Smooth muscle cell (in vitro differentiated cells): ENCODE measurements around the gene PGC. TPM values are rescaled to one million over a fixed set of nuclear protein-coding genes. Genes with fewer than 3 reads are reported as not detected.

ENCODE experiments used
- DNase-seq: peaks from one replicate; lab custom pipeline; 2025; ENCODE audit not compliant: unreplicated experiment; lab: John Stamatoyannopoulos, UW
- H2AFZ ChIP-seq: fragments of 200-600 bp; sonication (generic); 2 replicates; pipeline ENCODE4 v1.6.0; 2016; ENCODE audit warnings: antibody characterized with exemption, low read depth, mild to moderate bottlenecking
- H3F3A ChIP-seq: fragments of 200-600 bp; sonication (generic); 2 replicates; pipeline ENCODE4 v1.6.0; 2017; ENCODE audit warnings: antibody characterized with exemption, low read depth
- H3K27ac ChIP-seq: fragments of 200-600 bp; sonication (generic); 2 replicates; pipeline ENCODE4 v1.5.1; 2016; ENCODE audit warnings: low read depth, mild to moderate bottlenecking
- H3K27me3 ChIP-seq: fragments of 200-600 bp; sonication (generic); 2 replicates; pipeline ENCODE4 v1.6.1; 2016; ENCODE audit warnings: low read depth, mild to moderate bottlenecking
- H3K36me3 ChIP-seq: fragments of 200-600 bp; sonication (generic); 2 replicates; pipeline ENCODE4 v1.5.1; 2016; ENCODE audit warnings: low read depth
- H3K4me1 ChIP-seq: fragments of 200-600 bp; sonication (generic); 2 replicates; pipeline ENCODE4 v1.5.1; 2016; ENCODE audit warnings: low read depth
- H3K4me2 ChIP-seq: fragments of 200-600 bp; sonication (generic); 2 replicates; pipeline ENCODE4 v1.6.0; 2016; ENCODE audit warnings: mild to moderate bottlenecking
- H3K4me3 ChIP-seq: fragments of 200-600 bp; sonication (generic); 2 replicates; pipeline ENCODE4 v1.5.1; 2016; ENCODE audit warnings: mild to moderate bottlenecking
- H3K79me2 ChIP-seq: fragments of 200-600 bp; sonication (generic); 2 replicates; pipeline ENCODE4 v1.6.0; 2016; ENCODE audit warnings: low read depth, mild to moderate bottlenecking
- H3K9ac ChIP-seq: fragments of 200-600 bp; sonication (generic); 2 replicates; pipeline ENCODE4 v1.6.0; 2016; ENCODE audit warnings: low read depth
- H3K9me3 ChIP-seq: fragments of 200-600 bp; sonication (generic); replicated peaks from 2 replicates; pipeline ENCODE4 v1.5.1; 2016; ENCODE audit warnings: low read depth
- H4K20me1 ChIP-seq: fragments of 200-600 bp; sonication (generic); 2 replicates; pipeline ENCODE4 v1.6.0; 2016; ENCODE audit warnings: low read depth
- CTCF ChIP-seq: fragments of 200-600 bp; sonication (generic); IDR thresholded peaks from 2 replicates; pipeline ENCODE4 v1.5.1; 2017; ENCODE audit warnings: borderline replicate concordance, mild to moderate bottlenecking, antibody characterized with exemption; ENCODE audit not compliant: insufficient read depth, poor library complexity, severe bottlenecking
- WGBS: methylation state at CpG from one replicate; pipeline ENCODE4 v1.1.7; 2016; ENCODE audit warnings: low lambda C conversion rate; 5-methylcytosine and 5-hydroxymethylcytosine counted together
- polyA plus RNA-seq: library from polyadenylated mRNA; unstranded; fragments of >200 nt; fragmentation: Nextera tagmentation; extraction: Ambion mirVana; gene quantifications from 2 replicates; pipeline ENCODE4 v1.2.1, GENCODE V29; 2016
- total RNA-seq: library from RNA; depleted of rRNA; stranded (reverse); fragments of >200 nt; gene quantifications from 2 replicates; pipeline ENCODE4 v1.2.3, GENCODE V29; 2014

Gene PGC
- total and polyA plus RNA-seq, 2 experiments from 2014 or later: not detected

DNA sequence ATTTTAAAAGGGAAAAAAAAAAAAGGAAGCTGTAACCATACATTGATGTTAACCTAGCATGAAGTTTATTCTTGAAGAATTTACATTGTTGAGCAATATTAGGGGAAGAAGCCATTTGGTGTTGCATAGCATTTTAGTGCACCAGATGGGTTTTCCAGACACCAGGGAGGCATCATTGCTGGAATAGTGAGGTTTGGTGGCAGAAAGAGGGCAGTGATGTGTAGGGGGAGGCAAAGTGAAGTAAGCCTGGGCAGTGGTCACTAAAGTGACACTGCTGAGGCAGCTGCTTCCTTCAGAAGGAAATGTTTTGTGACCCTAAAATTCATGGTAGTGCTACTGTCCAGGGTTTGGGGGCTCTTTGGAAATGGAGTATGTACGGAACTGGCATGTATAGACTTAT is 42.8 kb upstream of the PGC start:
- no peak overlapping the region for H3K27ac ChIP-seq
- 100% methylated on average over 1 of the region's 1 CpG for WGBS

DNA sequence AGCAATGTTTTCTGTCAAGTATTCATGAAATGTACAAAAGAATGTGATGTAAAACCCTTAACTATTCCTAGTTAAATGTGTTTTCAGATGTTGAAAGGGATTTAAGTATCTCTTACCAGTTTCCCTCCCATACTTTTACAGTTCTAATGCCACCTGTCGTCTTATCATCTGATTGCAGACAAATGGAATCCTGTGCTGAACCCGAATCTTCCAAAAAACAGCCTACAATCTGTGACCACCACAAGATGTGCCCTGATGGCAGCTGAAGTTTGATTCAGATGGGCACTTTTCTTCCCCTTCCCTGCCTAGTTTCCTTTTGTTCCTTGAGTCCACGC is 42.2 kb upstream of the PGC start:
- Histone ChIP-seq H4K20me1 (no peaks in the 10 kb centered on the region), H3K27me3 (no peaks in the 10 kb centered on the region), H3K27ac (no peak overlapping the region), H3K4me3 (no peak overlapping the region), H2AFZ (no peak overlapping the region), H3F3A (peaks cover 21% of the 10 kb centered on the region), H3K79me2 (peaks cover 16% of the 10 kb centered on the region), H3K4me1 (peaks cover 7% of the 10 kb centered on the region), H3K36me3 (peaks cover 5% of the 10 kb centered on the region), H3K9me3 (no peaks in the 10 kb centered on the region), H3K4me2 (no peak overlapping the region), H3K9ac (no peak overlapping the region)
- 96% methylated on average over 3 of the region's 3 CpGs for WGBS
- TF ChIP-seq CTCF: no peak
- DNase-seq: no peak

More for the DNA sequence above, 42.8 kb upstream of the PGC start:
- H3K4me2 ChIP-seq: no peak overlapping the region
- H2AFZ ChIP-seq: no peak overlapping the region
- H4K20me1 ChIP-seq: no peaks in the 10 kb centered on the region
- H3K79me2 ChIP-seq: peaks cover 16% of the 10 kb centered on the region
- no peak for TF ChIP-seq CTCF
- peaks cover 21% of the 10 kb centered on the region for H3F3A ChIP-seq
- H3K4me1 ChIP-seq: peaks cover 7% of the 10 kb centered on the region
- no peak for DNase-seq
- H3K27me3 ChIP-seq: no peaks in the 10 kb centered on the region
- no peak overlapping the region for H3K4me3 ChIP-seq
- H3K9me3 ChIP-seq: no peaks in the 10 kb centered on the region
- peaks cover 5% of the 10 kb centered on the region for H3K36me3 ChIP-seq
- H3K9ac ChIP-seq: no peak overlapping the region

DNA sequence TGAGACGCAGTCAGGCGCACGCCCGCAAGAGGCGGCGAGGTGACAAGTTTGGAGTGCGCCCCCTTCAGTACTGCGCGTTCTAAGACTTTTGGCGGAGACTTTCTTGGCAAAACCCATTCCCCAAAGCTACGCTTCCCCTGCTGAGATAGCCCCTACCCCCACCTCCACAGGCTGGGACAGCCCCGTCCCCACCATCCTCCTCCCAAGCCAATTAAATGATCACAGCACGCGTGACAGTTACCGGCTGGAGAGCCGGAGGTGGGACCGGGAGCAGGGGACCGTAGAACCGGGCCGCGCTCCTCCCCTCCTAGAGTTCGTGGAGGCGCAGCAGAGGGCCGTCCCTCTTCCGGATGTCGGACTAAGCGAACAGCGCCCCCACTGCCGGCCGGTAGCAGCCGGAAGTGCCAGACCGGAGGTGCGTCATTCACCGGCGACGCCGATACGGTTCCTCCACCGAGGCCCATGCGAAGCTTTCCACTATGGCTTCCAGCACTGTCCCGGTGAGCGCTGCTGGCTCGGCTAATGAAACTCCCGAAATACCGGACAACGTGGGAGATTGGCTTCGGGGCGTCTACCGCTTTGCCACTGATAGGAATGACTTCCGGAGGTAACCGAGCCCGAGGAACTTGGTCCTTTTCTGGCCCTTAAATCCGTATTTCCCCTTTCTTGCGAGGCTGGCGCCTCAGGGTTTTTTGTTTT is 40.2 kb upstream of the PGC start, which contains the start of gene TOMM6:
Gene TOMM6, plus strand, starts transcription at position 476 of the 699 bp plus-strand sequence. Its CDS starts 4 bp downstream, at position 480.
- peak; percentile 79 for TF ChIP-seq CTCF
- H3K4me1 ChIP-seq: peaks cover 7% of the 10 kb centered on the region
- H3K27me3 ChIP-seq: no peaks in the 10 kb centered on the region
- no peaks in the 10 kb centered on the region for H3K9me3 ChIP-seq
- peaks cover 16% of the 10 kb centered on the region for H3K79me2 ChIP-seq
- H3K36me3 ChIP-seq: peaks cover 5% of the 10 kb centered on the region
- peak within 1 kb of the TSS; percentile 91 for H3K27ac ChIP-seq
- H3K4me2 ChIP-seq: peak within 1 kb of the TSS; percentile 94
- peaks cover 21% of the 10 kb centered on the region for H3F3A ChIP-seq
- H4K20me1 ChIP-seq: no peaks in the 10 kb centered on the region
- DNase-seq: peak; percentile 94
- H3K9ac ChIP-seq: peak within 1 kb of the TSS; percentile 98
- H3K4me3 ChIP-seq: peak within 1 kb of the TSS; percentile 97
- 1% methylated on average over 53 of the region's 55 CpGs for WGBS
- peak within 1 kb of the TSS; percentile 76 for H2AFZ ChIP-seq
